T-helper 1 cell (primary cell): ENCODE measurements around the gene SBK3.
"Not testable (repeated sequence)": the region's sequence is repeated elsewhere in the genome, so short reads cannot be mapped to it uniquely, and the experiment has no call there.

Experiments
- DNase-seq, 5 donors: peaks; one replicate each; pipeline ENCODE4 v3.0.0-alpha.2; 2012 to 2020

The SBK3 gene

GRCh38 chr19:55539090-55539984 is 6.0 kb downstream of the SBK3 start:
- DNase-seq, result no peak

- DNase-seq, result no peak
Measured at GRCh38 chr19:55538132-55538531, 7.2 kb downstream of the SBK3 start.

DNA sequence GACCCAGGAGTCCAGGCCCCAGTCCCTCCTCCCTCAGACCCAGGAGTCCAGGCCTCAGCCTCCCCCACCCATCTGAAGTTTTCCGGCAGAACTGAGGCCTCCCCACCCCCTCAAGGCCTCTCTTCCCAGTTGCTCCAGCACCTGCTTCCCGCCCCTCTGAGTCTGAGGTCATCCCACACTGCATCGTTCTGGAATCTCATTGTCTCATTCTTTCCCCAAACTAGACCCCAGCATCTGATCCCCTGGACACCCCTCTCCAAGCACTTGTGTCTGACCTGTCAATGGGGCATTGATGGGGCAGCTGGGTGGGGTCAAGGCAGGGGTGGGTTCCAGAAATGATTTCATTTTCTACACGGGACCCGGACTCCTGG is 7.6 kb downstream of the SBK3 start:
- no peak for DNase-seq

- DNase-seq, result no peak
Measured at GRCh38 chr19:55536951-55537740, 8.2 kb downstream of the SBK3 start, which contains the start of gene SBK2. TSS of gene SBK2 (minus strand) at chr19:55537133. CDS start at chr19:55536294, 839 bp downstream.

- no peak for DNase-seq
Measured at GRCh38 chr19:55536366-55536765, 9.0 kb downstream of the SBK3 start.

DNA sequence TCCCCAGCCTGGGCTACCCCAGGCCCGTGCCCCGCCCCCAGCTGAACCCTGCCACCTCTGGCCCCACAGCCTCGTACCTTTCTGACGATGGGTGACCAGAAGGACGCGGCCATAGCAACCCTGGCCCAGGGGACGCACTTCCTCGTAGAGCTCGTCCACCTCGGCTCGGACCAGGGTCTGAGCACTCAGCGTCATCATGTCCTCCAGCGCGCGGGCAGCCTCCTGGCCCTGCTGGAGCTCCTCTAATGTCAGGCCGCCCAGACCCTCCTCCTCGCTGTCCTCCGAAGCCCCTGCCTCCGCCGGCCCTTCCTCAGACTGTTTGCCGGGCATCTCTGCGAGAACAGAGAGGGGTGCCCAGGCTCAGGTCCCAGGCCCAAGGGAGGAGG is 9.4 kb downstream of the SBK3 start:
- DNase-seq, result no peak

- DNase-seq, result no peak
Measured at GRCh38 chr19:55535173-55535964, 10.0 kb downstream of the SBK3 start.

DNA sequence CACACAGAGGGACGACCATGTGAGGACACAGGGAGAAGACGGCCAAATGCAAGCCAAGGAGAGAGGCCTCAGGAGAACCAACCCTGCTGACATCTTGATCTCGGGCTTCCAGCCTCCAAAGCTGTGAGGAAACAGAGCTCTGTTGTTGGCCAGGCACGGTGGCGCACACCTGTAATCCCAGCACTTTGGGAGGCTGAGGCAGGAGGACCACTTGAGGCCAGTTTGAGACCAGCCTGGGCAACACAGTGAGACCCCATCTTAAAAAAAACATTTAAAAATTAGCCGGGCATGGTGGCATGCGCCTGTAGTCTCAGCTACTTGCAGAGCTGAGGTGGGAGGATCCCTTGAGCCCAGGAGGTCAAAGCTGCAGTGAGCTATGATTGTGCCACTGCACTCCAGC is 11.1 kb downstream of the SBK3 start:
- not testable (repeated sequence) for DNase-seq

- DNase-seq, result no peak
Measured at GRCh38 chr19:55530996-55531395, 14.3 kb downstream of the SBK3 start.

GRCh38 chr19:55529636-55530234 is 15.6 kb downstream of the SBK3 start:
- no peak for DNase-seq

- DNase-seq, result no peak
Measured at GRCh38 chr19:55528030-55528803, 17.1 kb downstream of the SBK3 start.

GRCh38 chr19:55527197-55528029 is 17.9 kb downstream of the SBK3 start:
- DNase-seq, result no peak

GRCh38 chr19:55526216-55527196 is 18.8 kb downstream of the SBK3 start:
- DNase-seq, result no peak

- no peak for DNase-seq
Measured at GRCh38 chr19:55525289-55526101, 19.8 kb downstream of the SBK3 start.

DNA sequence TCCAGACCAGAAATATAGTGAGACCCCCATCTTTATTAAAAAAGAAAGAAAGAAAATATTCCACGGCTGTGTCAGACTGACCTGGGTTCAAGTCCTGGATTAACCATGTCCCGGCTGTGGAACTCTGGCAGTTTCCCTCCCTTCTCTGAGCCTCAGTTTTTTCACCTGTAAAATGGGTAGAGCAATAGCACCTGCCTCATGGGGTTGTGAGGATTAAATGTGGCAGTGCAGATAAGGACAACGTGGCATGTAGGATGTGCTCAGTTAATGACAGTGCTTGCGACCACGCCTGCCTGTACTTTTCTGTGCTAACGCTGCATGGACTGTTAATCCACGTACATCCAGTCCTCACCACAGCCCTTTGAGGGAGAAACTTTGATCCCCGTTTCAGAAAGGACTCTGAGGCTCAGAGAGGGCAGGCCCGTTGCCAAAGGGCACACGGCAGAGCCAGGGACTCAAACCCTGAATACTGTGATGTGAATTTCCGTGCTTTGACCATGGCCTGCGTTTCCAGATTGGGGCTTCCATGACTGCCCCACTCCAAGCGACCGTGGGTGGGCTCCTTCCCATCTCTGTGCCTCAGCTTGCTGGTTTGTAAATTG is 24.6 kb downstream of the SBK3 start:
- DNase-seq, result no peak

- no peak for DNase-seq
Measured at GRCh38 chr19:55519451-55520311, 25.7 kb downstream of the SBK3 start.
